Glutamatergic neuron (in vitro differentiated cells): ENCODE data around the gene UTP18. TPM values are rescaled to one million over a fixed set of nuclear protein-coding genes. Genes with fewer than 3 reads are reported as not detected.
"Not testable (repeated sequence)": the region's sequence is repeated elsewhere in the genome, so short reads cannot be mapped to it uniquely, and the experiment has no call there.

Experiments used
- DNase-seq: peaks from one replicate; pipeline ENCODE4 v3.0.0; 2022
- H3K27ac Mint-ChIP-seq: one replicate; pipeline ENCODE4 v1.8.0; 2020; ENCODE audit warnings: mild to moderate bottlenecking, mixed read lengths, inconsistent platforms; ENCODE audit not compliant: unreplicated experiment
- H3K27me3 Mint-ChIP-seq: one replicate; pipeline ENCODE4 v1.8.0; 2020; ENCODE audit warnings: mild to moderate bottlenecking, moderate library complexity, mixed read lengths, inconsistent platforms; ENCODE audit not compliant: unreplicated experiment
- H3K36me3 Mint-ChIP-seq: one replicate; pipeline ENCODE4 v1.8.0; 2020; ENCODE audit warnings: mild to moderate bottlenecking, mixed read lengths, inconsistent platforms; ENCODE audit not compliant: unreplicated experiment
- H3K4me1 Mint-ChIP-seq: one replicate; pipeline ENCODE4 v1.8.0; 2020; ENCODE audit warnings: mild to moderate bottlenecking, low read depth, mixed read lengths, inconsistent platforms; ENCODE audit not compliant: unreplicated experiment
- H3K4me3 Mint-ChIP-seq: one replicate; pipeline ENCODE4 v1.8.0; 2020; ENCODE audit warnings: mild to moderate bottlenecking, mixed read lengths, inconsistent platforms; ENCODE audit not compliant: unreplicated experiment
- H3K9me3 Mint-ChIP-seq: one replicate; pipeline ENCODE4 v1.8.0; 2020; ENCODE audit warnings: mild to moderate bottlenecking, moderate library complexity, mixed read lengths, inconsistent platforms; ENCODE audit not compliant: unreplicated experiment
- CTCF ChIP-seq: fragments of 200-600 bp; sonication (generic); IDR thresholded peaks from one replicate; pipeline ENCODE4 v1.5.0; 2021; ENCODE audit not compliant: partially characterized antibody, unreplicated experiment
- total RNA-seq: library from RNA; stranded (reverse); fragmentation: NEBNext Ultra II Directional; extraction: Animal tissue kit (Norgen Biotek cat#: 25700); gene quantifications from one replicate; pipeline ENCODE4 v1.2.1, GENCODE V29; 2021; ENCODE audit not compliant: unreplicated experiment

The UTP18 gene
- total RNA-seq, 1 donor from 2014 or later, result 23.9 TPM

- no peaks in the 10 kb centered on the region for H3K36me3 Mint-ChIP-seq
- no peaks in the 10 kb centered on the region for H3K4me1 Mint-ChIP-seq
- peaks cover 2% of the 10 kb centered on the region for H3K9me3 Mint-ChIP-seq
- TF ChIP-seq CTCF, result no peak
- no peak overlapping the region for H3K27ac Mint-ChIP-seq
- H3K27me3 Mint-ChIP-seq, result no peaks in the 10 kb centered on the region
- no peak overlapping the region for H3K4me3 Mint-ChIP-seq
- no peak for DNase-seq
Observed at GRCh38 chr17:51279183-51279582, 18.8 kb downstream of the UTP18 start.

GRCh38 chr17:51287412-51287811 lies 27.1 kb downstream of the UTP18 start:
- no peak overlapping the region for H3K27ac Mint-ChIP-seq

GRCh38 chr17:51289696-51290111 lies 29.4 kb downstream of the UTP18 start:
- no peaks in the 10 kb centered on the region for H3K36me3 Mint-ChIP-seq
- no peak overlapping the region for H3K27ac Mint-ChIP-seq
- no peak for TF ChIP-seq CTCF
- no peak overlapping the region for H3K4me3 Mint-ChIP-seq
- H3K27me3 Mint-ChIP-seq, result peaks cover 2% of the 10 kb centered on the region
- DNase-seq, result no peak
- H3K9me3 Mint-ChIP-seq, result no peaks in the 10 kb centered on the region
- H3K4me1 Mint-ChIP-seq, result no peaks in the 10 kb centered on the region

More at GRCh38 chr17:51287412-51287811, 27.1 kb downstream of the UTP18 start:
- Mint-ChIP-seq H3K4me1 (no peaks in the 10 kb centered on the region), H3K36me3 (no peaks in the 10 kb centered on the region), H3K9me3 (no peaks in the 10 kb centered on the region), H3K4me3 (no peak overlapping the region), H3K27me3 (peaks cover 2% of the 10 kb centered on the region)
- DNase-seq, result no peak
- TF ChIP-seq CTCF, result no peak

- not testable (repeated sequence) for H3K36me3 Mint-ChIP-seq, H3K27ac Mint-ChIP-seq, H3K9me3 Mint-ChIP-seq, DNase-seq, H3K27me3 Mint-ChIP-seq, H3K4me1 Mint-ChIP-seq, H3K4me3 Mint-ChIP-seq
Observed at GRCh38 chr17:51294338-51294737, 34.0 kb downstream of the UTP18 start.

- no peaks in the 10 kb centered on the region for H3K4me1 Mint-ChIP-seq
- no peak overlapping the region for H3K4me3 Mint-ChIP-seq
- peak; percentile 63 for TF ChIP-seq CTCF
- H3K27ac Mint-ChIP-seq, result no peak overlapping the region
- H3K9me3 Mint-ChIP-seq, result no peaks in the 10 kb centered on the region
- H3K36me3 Mint-ChIP-seq, result no peaks in the 10 kb centered on the region
- no peaks in the 10 kb centered on the region for H3K27me3 Mint-ChIP-seq
- DNase-seq, result no peak
Observed at GRCh38 chr17:51298508-51299371, 38.4 kb downstream of the UTP18 start.
